ENCODE measurements around the gene ARHGEF4.

GRCh38 chr2:130920415-130921163 is 83.9 kb downstream of the ARHGEF4 start:
- TF ChIP-seq CTCF (IDR thresholded peaks at IDR 0.05) = peak in 5 of 6 experiments; percentile 83 to 94 (median 85)
- TF ChIP-seq POLR2A (IDR thresholded peaks at IDR 0.05) = no peak

Measured in esophagus squamous epithelium (tissue), 4 donors.